ENCODE results near the gene ANKS1B.

- no peak for TF ChIP-seq RAD21 (IDR thresholded peaks at IDR 0.05; ENCODE audit: low read depth)
- no peak for TF ChIP-seq EP300 (IDR thresholded peaks at IDR 0.05; ENCODE audit: borderline replicate concordance)
- no peak for TF ChIP-seq CEBPB (IDR thresholded peaks at IDR 0.05)
- no peak for TF ChIP-seq EGR1 (IDR thresholded peaks at IDR 0.05)
- no peak for TF ChIP-seq REST (IDR thresholded peaks at IDR 0.05; ENCODE audit: low read depth)
- TF ChIP-seq YY1 (IDR thresholded peaks at IDR 0.05; ENCODE audit: low read depth) = no peak
- TF ChIP-seq MAX (IDR thresholded peaks at IDR 0.05) = no peak
- TF ChIP-seq NFIC (IDR thresholded peaks at IDR 0.05) = no peak
- TF ChIP-seq CREB1 (IDR thresholded peaks at IDR 0.05; ENCODE audit: low read depth) = no peak
- no peak for TF ChIP-seq TAF1 (IDR thresholded peaks at IDR 0.05; ENCODE audit: low read depth)
- no peak for TF ChIP-seq ZBTB7A (IDR thresholded peaks at IDR 0.05; ENCODE audit: low read depth)
- TF ChIP-seq TCF12 (IDR thresholded peaks at IDR 0.05; ENCODE audit: low read depth) = no peak
These were observed 994.1 kb downstream of the ANKS1B start for GRCh38 chr12:98990648-98991047.
